WTC11 (cell line): ENCODE measurements around the gene CD19. TPM values are rescaled to one million over a fixed set of nuclear protein-coding genes. Genes with fewer than 3 reads are reported as not detected.

Experiments
- ATAC-seq: fragments of 200-7000 bp; cut with Tn5 transposase; 2 replicates; pipeline ENCODE4 v1.10.0; 2021; ENCODE audit warnings: mild to moderate bottlenecking, moderate library complexity
- CTCF ChIA-PET: fragments of 300-600 bp; sonication (Branson Sonifier 250); formaldehyde crosslinking; loops from one replicate; lab custom pipeline; 2021; ENCODE audit warnings: antibody characterized with exemption; lab: Charles Lee
- POLR2A ChIA-PET: fragments of 350-600 bp; sonication (Branson Sonifier 250); formaldehyde crosslinking; loops from one replicate; lab custom pipeline; 2021; ENCODE audit warnings: antibody characterized with exemption; lab: Charles Lee
- DNase-seq: peaks from one replicate; pipeline ENCODE4 v3.0.0; 2021; ENCODE audit warnings: low spot score
- H3K27ac Mint-ChIP-seq: 2 replicates; pipeline ENCODE4 v1.8.0; 2021; ENCODE audit warnings: mixed read lengths
- H3K27me3 Mint-ChIP-seq: 2 replicates; pipeline ENCODE4 v1.8.0; 2021; ENCODE audit warnings: low read depth, mild to moderate bottlenecking, moderate library complexity, mixed read lengths
- H3K36me3 Mint-ChIP-seq: 2 replicates; pipeline ENCODE4 v1.8.0; 2021; ENCODE audit warnings: mixed read lengths
- H3K4me1 Mint-ChIP-seq: 2 replicates; pipeline ENCODE4 v1.8.0; 2022; ENCODE audit warnings: mixed read lengths
- H3K4me3 Mint-ChIP-seq: 2 replicates; pipeline ENCODE4 v1.8.0; 2021; ENCODE audit warnings: mild to moderate bottlenecking, moderate library complexity, mixed read lengths
- H3K9me3 Mint-ChIP-seq: 2 replicates; pipeline ENCODE4 v1.8.0; 2021; ENCODE audit warnings: mixed read lengths
- AR ChIP-seq: fragments of 250-450 bp; sonication (Bioruptor Pico); IDR thresholded peaks from 2 replicates; pipeline ENCODE4 v1.9.0; 2021; ENCODE audit warnings: mild to moderate bottlenecking
- ATF1 ChIP-seq: sonication (generic); formaldehyde crosslinking; IDR thresholded peaks from 2 replicates; pipeline ENCODE4 v1.8.1; 2023; ENCODE audit warnings: mild to moderate bottlenecking, moderate library complexity, missing genetic modification reagents
- CTCF ChIP-seq: fragments of 200-600 bp; IDR thresholded peaks from 2 replicates; pipeline ENCODE4 v1.8.0; 2022; ENCODE audit warnings: antibody characterized with exemption
- E2F1 ChIP-seq: sonication (generic); formaldehyde crosslinking; IDR thresholded peaks from 2 replicates; pipeline ENCODE4 v1.8.0; 2022; ENCODE audit warnings: mild to moderate bottlenecking, missing genetic modification reagents
- JAZF1 ChIP-seq: fragments of 250-450 bp; sonication (Bioruptor Pico); IDR thresholded peaks from 2 replicates; pipeline ENCODE4 v1.9.0; 2021; ENCODE audit warnings: moderate library complexity, mild to moderate bottlenecking, inconsistent platforms
- KAT7 ChIP-seq: sonication (generic); formaldehyde crosslinking; IDR thresholded peaks from 2 replicates; pipeline ENCODE4 v1.8.1; 2023; ENCODE audit warnings: missing genetic modification reagents, mild to moderate bottlenecking, borderline replicate concordance
- NFYB ChIP-seq: sonication (generic); formaldehyde crosslinking; conservative IDR thresholded peaks from 2 replicates; pipeline ENCODE4 v1.8.0; 2022; ENCODE audit warnings: low read depth, missing genetic modification reagents
- NR2C2 ChIP-seq: sonication (generic); formaldehyde crosslinking; IDR thresholded peaks from 2 replicates; pipeline ENCODE4 v1.8.0; 2022; ENCODE audit warnings: mild to moderate bottlenecking, missing genetic modification reagents
- PREB ChIP-seq: sonication (generic); formaldehyde crosslinking; IDR thresholded peaks from 2 replicates; pipeline ENCODE4 v1.8.1; 2022; ENCODE audit warnings: mild to moderate bottlenecking, missing genetic modification reagents, moderate library complexity, borderline replicate concordance
- STAT6 ChIP-seq: sonication (generic); formaldehyde crosslinking; conservative IDR thresholded peaks from 2 replicates; pipeline ENCODE4 v1.8.1; 2023; ENCODE audit warnings: mild to moderate bottlenecking, low read depth, missing genetic modification reagents, moderate library complexity
- TCF7 ChIP-seq: sonication (generic); formaldehyde crosslinking; IDR thresholded peaks from 2 replicates; pipeline ENCODE4 v1.8.0; 2022; ENCODE audit warnings: mild to moderate bottlenecking, low read depth, missing genetic modification reagents, moderate library complexity
- TEAD4 ChIP-seq: sonication (generic); formaldehyde crosslinking; IDR thresholded peaks from 2 replicates; pipeline ENCODE4 v1.8.0; 2022; ENCODE audit warnings: mild to moderate bottlenecking, missing genetic modification reagents
- ZNF138 ChIP-seq: sonication (generic); formaldehyde crosslinking; conservative IDR thresholded peaks from 2 replicates; pipeline ENCODE4 v1.8.1; 2022; ENCODE audit warnings: mild to moderate bottlenecking, moderate library complexity, missing genetic modification reagents
- ZNF232 ChIP-seq: sonication (generic); formaldehyde crosslinking; IDR thresholded peaks from 2 replicates; pipeline ENCODE4 v1.8.0; 2022; ENCODE audit warnings: mild to moderate bottlenecking, missing genetic modification reagents
- ZNF263 ChIP-seq: sonication (generic); formaldehyde crosslinking; IDR thresholded peaks from 2 replicates; pipeline ENCODE4 v1.8.1; 2022; ENCODE audit warnings: low read depth, mild to moderate bottlenecking, moderate library complexity, missing genetic modification reagents
- ZNF317 ChIP-seq: sonication (generic); formaldehyde crosslinking; IDR thresholded peaks from 2 replicates; pipeline ENCODE4 v1.8.1; 2023; ENCODE audit warnings: low read depth, mild to moderate bottlenecking, moderate library complexity, missing genetic modification reagents, borderline replicate concordance
- ZNF425 ChIP-seq: fragments of 250-450 bp; sonication (Bioruptor Pico); conservative IDR thresholded peaks from 2 replicates; pipeline ENCODE4 v1.9.0; 2021; ENCODE audit warnings: mild to moderate bottlenecking
- ZNF512 ChIP-seq: sonication (generic); formaldehyde crosslinking; IDR thresholded peaks from 2 replicates; pipeline ENCODE4 v1.8.1; 2022; ENCODE audit warnings: missing genetic modification reagents, borderline replicate concordance
- ZNF671 ChIP-seq: fragments of 250-450 bp; sonication (Bioruptor Pico); IDR thresholded peaks from 2 replicates; pipeline ENCODE4 v1.8.0; 2021; ENCODE audit warnings: mild to moderate bottlenecking
- total RNA-seq: library from RNA; stranded (reverse); gene quantifications from 3 replicates; pipeline ENCODE4 v1.2.3, GENCODE V29; 2021
- TF ChIP-seq, protein P1 (sequence below): sonication (generic); formaldehyde crosslinking; IDR thresholded peaks from 2 replicates; pipeline ENCODE4 v1.8.1; 2022; ENCODE audit warnings: mild to moderate bottlenecking, moderate library complexity, missing genetic modification reagents

The CD19 gene
- total RNA-seq, 1 experiment from 2014 or later = 0.90 TPM

DNA sequence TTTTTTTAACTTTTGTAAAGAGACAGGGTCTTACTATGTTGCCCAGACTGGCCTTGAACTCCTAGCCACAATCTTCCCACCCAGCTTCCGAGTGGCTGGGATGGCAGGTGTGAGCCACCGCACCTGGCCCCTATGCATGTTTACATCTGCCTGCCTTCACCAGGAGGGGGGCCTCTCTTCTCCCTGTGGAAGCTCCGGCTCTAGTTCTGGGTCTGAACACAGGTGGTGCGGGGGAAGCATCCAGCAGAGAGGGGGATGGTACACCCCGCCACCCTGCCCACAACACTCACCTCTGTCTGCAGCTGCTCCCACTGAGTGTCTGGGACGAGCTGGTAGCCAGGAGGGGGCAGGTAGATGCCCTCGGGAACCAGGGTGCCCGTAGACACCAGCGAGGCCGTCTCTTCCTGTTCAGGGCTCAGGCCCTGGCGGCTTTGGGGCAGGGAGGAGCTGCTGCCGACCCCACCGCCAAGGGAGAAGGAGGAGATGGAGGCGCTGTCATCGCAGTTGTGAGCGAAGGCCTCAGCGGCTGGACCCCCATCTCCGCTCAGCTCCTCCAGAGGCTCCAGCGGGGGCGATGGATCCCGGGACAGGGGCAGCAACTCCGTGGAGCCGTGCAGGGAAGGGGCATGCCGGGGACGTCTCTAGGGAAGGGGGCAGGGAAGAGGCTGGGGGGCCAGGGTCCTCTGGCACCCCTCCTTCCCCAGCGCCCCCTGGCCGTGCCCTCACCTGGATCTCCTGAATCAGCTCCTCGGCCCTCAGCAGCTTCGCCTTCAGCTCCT lies 17.6 kb upstream of the CD19 start:
- no peak for ATAC-seq
- no peak overlapping the region for H3K27ac Mint-ChIP-seq
- DNase-seq = no peak
- TF ChIP-seq STAT6 (CRISPR knock-in tag) (no peak), CTCF (no peak), TCF7 (CRISPR knock-in tag) (no peak), E2F1 (CRISPR knock-in tag) (no peak), PREB (CRISPR knock-in tag) (no peak), ZNF232 (no peak), NR2C2 (CRISPR knock-in tag) (no peak), NFYB (CRISPR knock-in tag) (no peak), AR (CRISPR knock-in tag) (no peak), ZNF512 (no peak), KAT7 (CRISPR knock-in tag) (no peak), ZNF138 (CRISPR knock-in tag) (no peak), TEAD4 (no peak), ZNF317 (no peak), JAZF1 (CRISPR knock-in tag) (no peak), ZNF263 (CRISPR knock-in tag) (no peak), ZNF671 (no peak), ATF1 (CRISPR knock-in tag) (no peak), ZNF425 (no peak)
- TF ChIP-seq, protein P1, sequence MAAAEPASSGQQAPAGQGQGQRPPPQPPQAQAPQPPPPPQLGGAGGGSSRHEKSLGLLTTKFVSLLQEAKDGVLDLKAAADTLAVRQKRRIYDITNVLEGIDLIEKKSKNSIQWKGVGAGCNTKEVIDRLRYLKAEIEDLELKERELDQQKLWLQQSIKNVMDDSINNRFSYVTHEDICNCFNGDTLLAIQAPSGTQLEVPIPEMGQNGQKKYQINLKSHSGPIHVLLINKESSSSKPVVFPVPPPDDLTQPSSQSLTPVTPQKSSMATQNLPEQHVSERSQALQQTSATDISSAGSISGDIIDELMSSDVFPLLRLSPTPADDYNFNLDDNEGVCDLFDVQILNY = no peak
- H3K36me3 Mint-ChIP-seq = peaks cover 22% of the 10 kb centered on the region
- CTCF ChIA-PET = interaction anchor here (1.1 to 1.7 kb wide), 3 partner anchors 10 to 41 kb away, joined by 3 to 4 read pairs (median 3); no protein-coding TSS in a partner anchor
- H3K4me3 Mint-ChIP-seq = no peak overlapping the region
- H3K27me3 Mint-ChIP-seq = no peaks in the 10 kb centered on the region
- POLR2A ChIA-PET = interaction anchor here (0.8 kb wide), 1 partner anchor 11 kb away, joined by 3 read pairs; no protein-coding TSS in a partner anchor
- no peaks in the 10 kb centered on the region for H3K9me3 Mint-ChIP-seq
- H3K4me1 Mint-ChIP-seq = no peaks in the 10 kb centered on the region
